ENCODE data around the gene SIN3B. TPM values are rescaled to one million over a fixed set of nuclear protein-coding genes. Genes with fewer than 3 reads are reported as not detected.
A peak's percentile ranks its signal among the peaks of the same experiment; 100 is the strongest.

The SIN3B gene
- total and polyA plus RNA-seq, 12 donors = 22.8 to 133 (median 35.9) TPM

- Histone ChIP-seq H3K27ac (peak overlapping the region; percentile 29 to 82 (median 71)), H3K36me3 (replicated peaks in 1 of 2) (no peaks in the 10 kb centered on the region), H3K9me3 (replicated peaks in 1 of 3) (peaks cover 0 to 9% (median 0%) of the 10 kb centered on the region in 3 donors), H3K4me1 (replicated peaks in 1 of 2) (peaks cover 0 to 4% of the 10 kb centered on the region in 2 donors), H3K4me3 (no peak overlapping the region), H3K27me3 (no peaks in the 10 kb centered on the region)
- intact Hi-C loops (cut with DNase I) = no loop called here
- DNase-seq = peak; percentile 81 to 96 (median 90)
- TF ChIP-seq POLR2A (IDR thresholded peaks at IDR 0.05) (peak in 1 of 2 donors; percentile 36), CTCF (IDR thresholded peaks at IDR 0.05) (no peak)
- 30 to 48% (median 38%) methylated on average over 15 to 20 of the region's 20 CpGs for WGBS, 4 donors
Measured at GRCh38 chr19:16886305-16886880, 57.2 kb downstream of the SIN3B start.

- H3K9me3 ChIP-seq (replicated peaks in 1 of 3) = peaks cover 0 to 4% (median 0%) of the 10 kb centered on the region in 3 donors
- no peaks in the 10 kb centered on the region for H3K27me3 ChIP-seq
- TF ChIP-seq CTCF (IDR thresholded peaks at IDR 0.05) (no peak), POLR2A (IDR thresholded peaks at IDR 0.05) (no peak)
- peak in 1 of 7 donors; percentile 23 for DNase-seq
- intact Hi-C loops (cut with DNase I) = no loop called here
- H3K27ac ChIP-seq = peak overlapping the region in 2 of 5 donors; percentile 56 to 79
- H3K4me3 ChIP-seq = no peak overlapping the region
- no peaks in the 10 kb centered on the region for H3K36me3 ChIP-seq (replicated peaks in 1 of 2)
- peaks cover 0 to 4% of the 10 kb centered on the region in 2 donors for H3K4me1 ChIP-seq (replicated peaks in 1 of 2)
- 58 to 83% (median 75%) methylated on average over 10 to 17 of the region's 17 CpGs for WGBS, 4 donors
Measured at GRCh38 chr19:16887353-16888265, 58.4 kb downstream of the SIN3B start.

GRCh38 chr19:16888629-16889365 lies 59.6 kb downstream of the SIN3B start, which contains the start of gene F2RL3:
TSS of gene F2RL3 (plus strand) at chr19:16888999. CDS start at chr19:16889190, 191 bp downstream.
- H3K4me3 ChIP-seq = no peak within 1 kb of the TSS
- H3K4me1 ChIP-seq (replicated peaks in 1 of 2) = peaks cover 0 to 4% of the 10 kb centered on the region in 2 donors
- DNase-seq = peak in 5 of 7 donors; percentile 41 to 79 (median 60)
- H3K36me3 ChIP-seq (replicated peaks in 1 of 2) = no peaks in the 10 kb centered on the region
- 41 to 50% (median 45%) methylated on average over 15 to 31 of the region's 31 CpGs for WGBS, 4 donors
- no peak for TF ChIP-seq CTCF (IDR thresholded peaks at IDR 0.05)
- TF ChIP-seq POLR2A (IDR thresholded peaks at IDR 0.05) = peak in 1 of 2 donors; percentile 3
- peak within 1 kb of the TSS in 2 of 5 donors; percentile 56 to 79 for H3K27ac ChIP-seq
- no peaks in the 10 kb centered on the region for H3K27me3 ChIP-seq
- intact Hi-C loops (cut with DNase I) = no loop called here
- H3K9me3 ChIP-seq (replicated peaks in 1 of 3) = no peaks in the 10 kb centered on the region

Measured in adrenal gland (tissue), 12 donors.